Erythroblast (primary cell): ENCODE data around the gene PTPRN2.

Experiments used
- DNase-seq, 2 experiments: peaks; one replicate each; lab custom pipeline; 2025; lab: John Stamatoyannopoulos, UW
- GATA1 ChIP-seq: IDR thresholded peaks from 2 replicates; pipeline ENCODE4 v1.6.1; 2011; ENCODE audit warnings: low read depth, mild to moderate bottlenecking, control low read depth, low read length, moderate library complexity
- POLR2A ChIP-seq: IDR thresholded peaks from 2 replicates; pipeline ENCODE4 v1.6.1; 2011; ENCODE audit warnings: mild to moderate bottlenecking, low read length

PTPRN2 gene

DNA sequence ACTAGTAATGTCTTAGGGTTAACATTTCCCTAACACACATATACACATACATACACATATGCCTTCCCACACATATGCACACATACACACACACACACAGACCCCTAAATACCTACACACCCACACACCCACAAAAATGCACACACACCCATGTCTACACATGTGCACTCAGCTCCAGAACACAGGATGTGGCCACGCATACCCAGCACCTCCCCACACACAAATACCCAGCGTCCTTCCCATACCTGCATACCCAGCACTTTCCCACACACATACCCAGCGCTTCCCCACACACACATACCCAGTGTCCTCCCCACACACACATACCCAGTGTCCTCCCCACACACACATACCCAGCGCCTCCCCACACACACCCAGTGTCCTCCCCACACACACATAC is 715.9 kb downstream of the PTPRN2 start:
- no peak for TF ChIP-seq POLR2A
- no peak for TF ChIP-seq GATA1
- no peak for DNase-seq

GRCh38 chr7:157870644-157871290 is 716.9 kb downstream of the PTPRN2 start:
- DNase-seq: no peak
- TF ChIP-seq POLR2A (no peak), GATA1 (no peak)

- no peak for DNase-seq
- TF ChIP-seq POLR2A (no peak), GATA1 (no peak)
These were observed 717.8 kb downstream of the PTPRN2 start for GRCh38 chr7:157869793-157870192.

DNA sequence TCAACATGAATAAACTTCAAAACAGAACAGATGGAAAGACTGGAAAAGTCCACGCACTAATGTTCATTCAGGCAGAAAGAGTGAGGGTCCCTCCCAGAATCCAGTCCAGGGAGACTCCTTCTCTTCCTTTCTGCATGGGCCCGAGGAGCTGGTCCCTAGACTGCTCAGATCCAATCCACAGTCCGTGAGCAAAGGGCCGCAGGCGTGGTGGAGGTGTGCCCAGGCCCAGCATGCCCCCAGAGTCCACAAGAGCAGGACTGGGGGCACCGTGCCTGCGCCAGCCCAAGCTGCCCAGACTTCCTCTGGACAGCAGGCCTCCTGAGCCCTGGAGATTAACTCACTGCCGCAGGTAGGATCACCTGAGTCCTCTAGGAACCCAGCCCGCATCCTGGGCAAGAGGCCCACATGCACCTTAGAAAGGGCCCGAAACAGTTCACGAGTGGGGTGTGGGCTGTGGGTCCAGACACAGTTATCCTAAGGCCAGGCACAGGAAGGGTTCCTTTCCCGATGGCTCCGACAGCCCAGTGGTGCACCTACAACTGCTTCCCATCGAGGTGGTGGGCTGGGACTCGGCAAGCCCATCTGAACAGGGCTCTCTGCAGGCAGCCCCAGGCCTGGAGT is 719.8 kb downstream of the PTPRN2 start:
- TF ChIP-seq GATA1 (no peak), POLR2A (no peak)
- DNase-seq: no peak

- DNase-seq: no peak
- TF ChIP-seq POLR2A (no peak), GATA1 (no peak)
These were observed 721.2 kb downstream of the PTPRN2 start for GRCh38 chr7:157866336-157866924.

GRCh38 chr7:157865351-157866165 is 722.1 kb downstream of the PTPRN2 start:
- no peak for DNase-seq
- TF ChIP-seq POLR2A: no peak
- no peak for TF ChIP-seq GATA1

DNA sequence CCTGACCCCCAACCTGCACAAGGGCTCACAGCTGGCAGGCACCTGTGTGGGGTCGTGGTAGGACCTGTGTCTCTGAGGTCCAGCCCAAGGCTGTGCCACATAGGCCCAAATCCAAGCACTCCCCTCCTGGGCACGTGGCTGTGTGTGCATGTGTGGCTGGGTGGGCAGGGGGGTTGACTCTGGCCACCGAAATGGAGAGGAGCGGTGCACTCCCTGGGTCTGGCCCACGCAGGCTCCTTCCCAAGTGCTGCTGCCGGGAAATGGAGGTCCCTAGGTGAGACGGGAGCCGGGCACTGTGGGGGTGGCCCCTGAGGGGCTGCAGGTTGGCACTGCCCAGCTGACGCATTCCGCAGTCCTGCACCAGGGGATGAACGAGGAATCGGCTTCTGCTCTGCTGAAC is 722.7 kb downstream of the PTPRN2 start:
- no peak for DNase-seq
- no peak for TF ChIP-seq GATA1
- TF ChIP-seq POLR2A: no peak

- TF ChIP-seq POLR2A (no peak), GATA1 (no peak)
- no peak for DNase-seq
These were observed 723.5 kb downstream of the PTPRN2 start for GRCh38 chr7:157863906-157864810.

DNA sequence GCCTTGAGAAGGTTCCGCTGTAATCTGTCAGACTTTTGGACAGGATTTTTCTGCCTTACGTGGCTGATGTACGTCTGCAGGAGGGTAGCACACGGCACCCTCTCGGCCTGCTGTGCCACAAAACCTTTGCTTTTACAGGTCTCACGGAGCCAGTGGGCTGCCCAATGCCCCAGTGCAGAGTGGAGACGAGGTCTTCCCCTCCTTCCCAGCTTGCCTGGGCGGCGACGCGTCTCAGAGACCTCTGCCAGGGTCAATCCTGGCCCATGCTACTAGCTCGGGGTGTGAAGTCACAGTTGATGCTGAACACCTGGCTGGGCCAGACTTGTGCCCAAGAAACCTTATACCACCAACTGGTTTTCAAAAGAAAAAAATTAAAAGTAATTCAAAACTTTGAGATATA is 724.4 kb downstream of the PTPRN2 start:
- DNase-seq: no peak

GRCh38 chr7:157862731-157863130 is 724.9 kb downstream of the PTPRN2 start:
- no peak for DNase-seq
- TF ChIP-seq GATA1 (no peak), POLR2A (no peak)

More for the DNA sequence above, 724.4 kb downstream of the PTPRN2 start:
- TF ChIP-seq POLR2A (no peak), GATA1 (no peak)

GRCh38 chr7:157861551-157861950 is 726.1 kb downstream of the PTPRN2 start:
- TF ChIP-seq POLR2A (no peak), GATA1 (no peak)
- no peak for DNase-seq

- TF ChIP-seq GATA1 (no peak), POLR2A (no peak)
These were observed 726.6 kb downstream of the PTPRN2 start for GRCh38 chr7:157861031-157861491.

DNA sequence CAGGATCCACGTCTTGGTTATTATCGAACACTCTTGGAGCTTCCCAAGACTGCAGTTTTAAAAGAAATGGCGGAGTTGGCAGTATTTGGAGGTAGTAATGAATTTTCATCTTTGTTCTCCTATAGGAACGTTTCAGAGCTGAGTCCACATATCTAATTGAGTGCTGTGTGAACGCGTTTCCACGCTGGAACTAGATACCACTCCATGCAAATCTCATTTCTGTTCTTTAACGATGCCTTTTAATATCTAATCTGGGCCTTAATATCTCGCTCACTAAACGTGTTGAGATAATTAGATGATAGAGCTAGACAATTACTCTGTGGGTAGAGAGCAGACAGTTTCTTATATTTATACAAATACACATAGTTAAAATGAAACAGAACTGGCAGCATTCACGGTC is 727.2 kb downstream of the PTPRN2 start:
- TF ChIP-seq POLR2A: no peak
- TF ChIP-seq GATA1: no peak
- DNase-seq: no peak

More at GRCh38 chr7:157861031-157861491, 726.6 kb downstream of the PTPRN2 start:
- no peak for DNase-seq
